NCI-H774 (cell line): ENCODE measurements around the gene CRYBG2.

Experiments
- DNase-seq: peaks from one replicate; lab custom pipeline; 2025; lab: John Stamatoyannopoulos, UW

The CRYBG2 gene

DNA sequence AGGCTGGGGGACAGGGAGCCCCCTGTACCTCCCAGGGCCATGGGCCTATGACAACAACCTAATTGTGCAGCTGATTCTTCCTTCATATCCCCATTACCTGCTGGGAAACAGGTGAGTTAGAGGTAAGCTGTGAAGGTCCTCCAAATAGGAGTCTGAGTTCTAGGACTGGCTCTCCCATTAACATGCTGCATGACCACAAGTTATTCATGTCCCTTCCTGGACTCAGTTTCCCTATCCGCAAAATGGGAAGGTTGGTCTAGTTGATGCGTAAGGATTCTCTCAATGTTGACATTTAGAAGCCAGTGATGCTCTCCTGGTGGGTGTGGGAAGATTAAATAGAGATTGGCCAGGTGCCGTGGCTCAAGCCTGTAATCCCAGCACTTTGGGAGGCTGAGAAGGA, 14.6 kb upstream of the CRYBG2 start:
- no peak for DNase-seq

DNA sequence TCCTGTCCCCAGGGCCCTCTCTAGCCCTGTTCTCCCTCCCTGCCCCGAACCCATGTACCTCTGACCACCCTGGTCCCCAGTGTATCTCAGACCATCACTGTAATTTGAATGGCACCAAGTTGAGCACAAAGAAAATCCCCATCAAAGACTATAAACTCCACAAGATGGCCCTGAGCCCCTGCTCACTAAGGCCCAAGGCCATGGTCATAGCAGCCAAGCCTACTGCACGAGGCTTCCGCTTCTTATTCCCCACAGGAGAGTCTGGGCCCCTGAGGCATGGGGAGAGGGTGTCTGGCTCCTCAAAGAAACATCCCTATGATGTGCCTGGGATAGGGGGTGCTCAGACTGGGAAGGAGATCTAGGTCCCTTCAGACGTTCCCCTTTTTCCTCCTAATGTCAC, 14.1 kb upstream of the CRYBG2 start:
- no peak for DNase-seq

- no peak for DNase-seq
Observed at GRCh38 chr1:26367441-26367840, 13.5 kb upstream of the CRYBG2 start.

- DNase-seq = no peak
Observed at GRCh38 chr1:26364956-26365355, 11.0 kb upstream of the CRYBG2 start.

DNA sequence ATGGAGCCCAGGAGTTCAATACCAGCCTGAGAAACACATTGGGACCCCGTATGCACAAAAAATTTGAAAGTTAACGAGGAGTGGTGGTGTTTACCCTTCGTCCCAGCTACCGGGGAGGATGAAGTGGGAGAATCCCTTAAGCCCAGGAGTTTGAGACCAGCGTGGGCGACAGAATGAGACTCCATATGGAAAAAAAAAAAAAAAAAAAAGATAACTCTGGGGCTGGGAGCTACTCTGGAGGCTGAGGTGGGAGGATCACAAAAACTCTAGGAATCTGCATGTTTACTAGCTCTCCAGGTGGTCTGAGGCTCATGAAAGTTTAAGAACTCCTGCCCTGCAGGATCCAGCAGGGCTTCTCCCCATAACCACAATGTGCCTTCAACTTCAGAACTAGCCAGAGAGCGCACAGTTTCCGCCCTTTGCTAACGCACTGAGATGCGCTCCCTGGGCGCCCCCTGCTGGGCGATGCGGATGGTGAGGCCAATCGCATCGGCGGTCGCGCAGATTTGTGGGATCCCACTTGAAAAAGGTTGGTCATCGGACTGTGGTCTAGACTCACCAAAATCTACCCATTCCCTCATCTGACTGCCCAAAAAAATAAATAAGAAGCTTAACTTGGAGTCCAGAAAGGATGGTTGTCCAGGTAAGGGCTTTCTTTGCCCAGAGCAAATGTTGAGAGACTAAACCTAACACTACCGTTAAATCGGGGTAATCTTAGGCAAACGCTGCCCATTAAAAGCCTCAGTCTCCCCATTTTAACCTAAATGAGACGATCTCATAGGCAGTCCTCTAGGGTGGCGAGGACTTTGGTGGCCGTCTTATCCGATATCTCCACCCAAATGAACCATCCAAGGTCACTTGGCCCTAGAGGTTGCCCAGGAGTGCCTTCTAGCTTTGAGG, 9.9 kb upstream of the CRYBG2 start:
- DNase-seq = no peak

DNA sequence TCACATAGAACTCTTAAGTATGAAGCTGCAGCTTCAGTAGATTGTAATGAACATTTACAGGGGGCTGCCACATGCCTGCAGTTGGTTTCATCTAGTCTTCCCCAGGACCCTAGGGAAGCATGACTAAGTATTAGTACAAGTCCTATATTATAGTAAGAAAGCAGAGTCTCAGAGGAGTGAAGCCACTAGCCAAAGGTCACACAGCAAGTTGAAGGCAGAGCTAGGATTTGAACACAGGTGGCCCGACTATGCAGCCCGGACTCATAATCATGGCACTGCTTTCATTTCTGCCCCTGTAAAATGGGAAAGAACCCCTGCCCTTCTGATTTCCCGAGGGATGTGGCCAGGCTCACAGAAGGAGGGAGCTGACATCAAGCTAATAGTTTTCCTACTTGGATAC, 8.4 kb upstream of the CRYBG2 start:
- DNase-seq = no peak

- no peak for DNase-seq
Observed at GRCh38 chr1:26361605-26362122, 7.7 kb upstream of the CRYBG2 start.

- no peak for DNase-seq
Observed at GRCh38 chr1:26360807-26361604, 7.1 kb upstream of the CRYBG2 start.

DNA sequence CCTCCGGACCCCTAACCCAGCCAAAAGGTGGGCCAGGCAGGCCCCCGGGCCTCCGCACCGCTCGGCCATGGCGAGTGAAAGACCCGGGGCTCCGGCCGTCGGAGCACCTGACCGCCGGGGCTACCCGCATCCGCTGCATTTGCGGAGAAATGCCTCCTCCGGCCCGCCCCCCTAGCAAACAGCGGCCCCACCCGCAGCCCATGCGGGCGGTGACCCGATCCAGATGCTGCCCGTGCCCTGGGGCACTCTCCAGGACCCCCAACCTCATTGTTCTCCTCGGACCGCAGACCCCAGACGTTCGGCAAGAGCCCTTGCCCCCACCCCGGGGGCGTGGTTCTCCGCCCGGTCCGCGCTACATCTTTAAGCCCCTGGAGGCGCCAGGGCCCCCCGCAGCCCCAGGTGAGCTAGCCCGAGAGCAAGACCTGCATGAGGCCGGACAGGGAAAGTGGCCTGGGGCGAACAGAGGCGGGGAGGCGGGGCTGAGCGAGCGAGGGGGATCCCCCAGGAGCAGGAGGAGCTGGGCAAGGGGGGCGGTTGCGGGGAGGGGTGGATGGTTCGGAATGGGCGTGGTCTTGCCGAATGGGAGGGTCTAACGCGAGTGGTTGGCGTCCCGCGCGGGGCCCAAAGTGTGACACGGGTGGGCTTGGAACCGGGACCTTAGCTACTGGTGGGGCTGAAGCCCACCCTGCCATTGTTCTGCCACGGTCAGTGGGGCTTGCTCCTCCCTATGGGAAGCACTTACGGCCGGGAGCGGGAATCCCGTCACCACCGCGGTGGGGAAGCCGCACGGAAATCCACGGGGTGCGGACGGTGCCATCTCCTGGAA, 6.3 kb upstream of the CRYBG2 start:
- DNase-seq = no peak

- no peak for DNase-seq
Observed at GRCh38 chr1:26358411-26359384, 4.8 kb upstream of the CRYBG2 start.

GRCh38 chr1:26357121-26357602, 3.2 kb upstream of the CRYBG2 start:
- DNase-seq = no peak

GRCh38 chr1:26356106-26356505, 2.2 kb upstream of the CRYBG2 start:
- DNase-seq = no peak

DNA sequence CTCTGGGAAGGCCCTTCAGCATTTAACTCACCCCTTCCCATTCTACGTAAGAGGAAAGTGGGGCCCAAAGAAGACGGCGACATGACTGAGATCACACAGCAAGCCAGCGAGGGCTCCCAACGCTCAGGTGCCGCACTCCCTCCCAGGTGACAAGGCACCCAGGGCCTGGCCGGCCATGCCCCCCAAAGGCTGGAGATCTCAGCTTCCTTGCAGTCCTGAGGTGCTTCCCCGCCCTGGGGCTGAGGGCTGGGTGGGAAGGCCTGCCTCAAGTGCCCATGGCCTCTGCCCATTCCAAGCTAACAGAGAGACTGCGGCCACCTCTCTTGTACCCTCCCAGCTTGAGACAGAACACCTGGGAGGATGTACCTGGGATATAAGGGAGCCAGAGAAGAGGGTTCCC, 1.0 kb upstream of the CRYBG2 start:
- DNase-seq = no peak

DNA sequence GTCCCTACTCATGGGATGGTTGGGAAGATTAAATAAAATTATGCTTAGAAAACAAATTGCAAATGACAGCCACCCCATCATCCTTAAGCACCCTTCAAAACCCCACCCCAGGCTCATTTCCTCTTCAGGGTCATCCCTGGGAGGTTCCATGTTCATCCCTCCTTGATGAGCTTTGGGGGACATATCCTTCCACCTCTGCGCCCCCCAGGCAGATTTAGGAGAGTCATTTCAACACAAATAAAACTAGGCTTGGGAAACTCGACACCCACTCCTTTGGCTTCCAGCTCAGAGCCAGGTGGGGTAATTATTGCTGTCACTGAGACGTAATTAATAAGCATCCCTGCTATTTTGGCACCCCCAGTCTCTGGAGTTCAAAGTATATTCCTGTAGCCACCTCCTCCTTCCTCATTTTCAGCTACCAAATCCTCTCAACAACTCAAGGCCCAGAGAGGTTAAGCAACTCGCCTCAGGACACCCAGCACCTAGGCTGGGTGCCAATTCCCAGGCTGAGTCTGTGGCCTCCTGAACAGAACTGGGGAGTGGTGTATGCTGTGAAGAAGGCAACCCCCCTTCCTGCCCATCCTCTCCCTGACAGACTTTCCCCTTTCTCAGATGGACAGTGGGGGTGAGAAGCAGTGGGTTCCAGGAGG, 595 bp downstream of the CRYBG2 start:
- DNase-seq = no peak

GRCh38 chr1:26352338-26352679, 1.6 kb downstream of the CRYBG2 start:
- DNase-seq = no peak

DNA sequence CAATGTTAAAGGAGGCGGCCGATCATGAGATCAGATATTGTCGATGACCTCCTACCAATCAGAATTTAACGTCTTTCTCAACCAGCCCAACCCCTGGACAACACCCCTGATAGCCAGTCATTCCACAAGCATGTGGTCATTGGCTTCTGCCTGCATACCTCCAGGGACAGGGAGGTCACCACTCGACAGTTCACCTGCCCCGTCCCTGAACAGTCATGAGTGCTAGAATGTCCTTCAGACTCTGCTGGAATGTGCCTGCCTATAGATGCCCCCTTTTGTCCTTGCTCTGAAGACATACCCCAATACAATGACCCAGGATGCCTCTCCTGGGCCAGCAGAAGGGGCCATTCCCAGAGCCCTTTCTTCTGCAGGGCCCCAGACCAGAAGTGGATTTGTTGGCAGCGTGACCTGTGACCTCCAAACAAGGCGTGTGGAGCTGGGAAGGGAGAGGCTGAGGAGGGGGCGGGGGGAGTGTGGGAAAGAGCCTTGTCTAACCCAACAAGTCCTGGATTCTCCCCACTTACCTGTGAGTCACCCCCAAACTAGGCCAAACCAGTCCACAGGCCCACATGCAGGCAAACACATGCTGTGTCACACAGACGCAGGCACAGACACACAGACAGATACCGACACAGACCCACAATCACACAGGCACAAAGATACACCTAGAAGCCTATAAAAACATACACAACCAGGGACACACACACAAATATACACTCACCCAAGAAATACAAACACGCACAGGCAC, 2.2 kb downstream of the CRYBG2 start:
- no peak for DNase-seq

DNA sequence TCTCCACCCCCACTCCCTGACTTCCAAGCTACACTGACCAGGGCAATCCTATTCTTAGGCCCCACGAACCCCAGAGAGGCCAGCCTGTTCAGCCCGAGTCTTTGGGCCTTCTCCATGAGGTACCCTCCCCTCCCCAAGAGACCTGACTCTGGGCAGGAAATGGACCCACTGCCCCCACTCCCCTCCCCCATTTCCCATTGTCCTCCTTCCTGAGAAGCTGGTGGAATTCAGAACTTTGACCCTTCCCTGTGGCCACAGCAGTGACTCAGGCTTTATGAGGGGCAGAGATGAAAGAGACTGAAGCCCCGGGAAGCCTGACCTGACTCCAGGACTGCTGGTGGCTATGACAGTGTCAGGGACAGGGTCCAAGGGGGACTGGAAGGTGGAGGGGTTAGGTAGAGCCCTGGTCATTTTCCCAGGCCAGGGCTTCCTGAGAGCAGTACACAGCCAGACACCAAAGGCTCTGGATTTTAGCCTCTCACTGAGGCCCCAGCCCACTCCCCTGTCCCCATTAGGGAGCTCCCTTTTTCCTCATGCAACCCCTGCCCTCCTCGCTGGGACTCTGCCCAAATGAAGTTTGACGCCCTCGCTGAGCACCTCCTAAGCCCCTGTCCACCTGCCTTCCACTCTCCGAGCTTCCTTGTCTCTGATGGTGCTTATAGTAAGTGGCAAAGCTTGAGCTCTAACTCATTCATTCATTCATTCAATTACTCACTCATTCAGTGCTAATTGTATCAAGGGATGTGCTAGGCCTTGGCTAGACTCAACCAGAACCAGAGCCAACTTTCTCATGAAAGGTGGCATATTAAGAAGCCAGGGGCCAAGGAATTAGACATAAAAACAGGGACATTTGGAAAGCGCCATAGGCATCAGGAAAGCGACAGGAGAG, 3.0 kb downstream of the CRYBG2 start:
- no peak for DNase-seq

DNA sequence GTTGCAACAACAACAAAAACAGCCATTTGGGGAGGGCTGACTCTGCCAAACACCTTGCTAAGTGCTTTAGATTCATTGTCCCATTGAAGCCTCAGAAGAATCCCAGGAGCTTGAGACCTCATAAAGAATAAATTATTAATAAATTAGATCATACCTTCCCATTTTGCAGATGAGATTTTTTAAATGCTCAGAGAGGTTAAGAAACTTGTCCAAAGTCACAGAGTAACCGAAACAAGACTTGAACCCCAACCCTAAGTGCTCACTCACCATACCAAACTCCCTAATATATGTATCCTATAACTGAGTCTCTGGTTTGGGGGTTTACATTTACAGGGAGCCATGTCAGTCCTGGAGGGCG, 3.6 kb downstream of the CRYBG2 start:
- no peak for DNase-seq

- DNase-seq = no peak
Observed at GRCh38 chr1:26349877-26350244, 4.1 kb downstream of the CRYBG2 start.
